Coronary artery (tissue), 2 donors: ENCODE data around the gene MIER3.

ENCODE experiments used
- DNase-seq: peaks from one replicate; pipeline ENCODE4 v3.0.0-alpha.2; 2017; ENCODE audit warnings: low spot score
- H3K27ac ChIP-seq, 2 donors: fragments of 200-600 bp; sonication (generic); one replicate each; pipeline ENCODE4 v1.5.1; 2016 to 2019
- H3K4me3 ChIP-seq: fragments of 200-600 bp; sonication (generic); 2 replicates; pipeline ENCODE4 v1.5.1; 2016; ENCODE audit warnings: mild to moderate bottlenecking, moderate library complexity
- CTCF ChIP-seq: fragments of 200-600 bp; sonication (generic); IDR thresholded peaks from one replicate; pipeline ENCODE4 v1.5.1; 2019; ENCODE audit warnings: antibody characterized with exemption

The MIER3 gene

GRCh38 chr5:56977822-56978221 lies 25.9 kb upstream of the MIER3 start:
- DNase-seq: no peak
- Histone ChIP-seq H3K27ac (no peak overlapping the region), H3K4me3 (no peak overlapping the region)
- no peak for TF ChIP-seq CTCF

GRCh38 chr5:56977021-56977420 lies 25.1 kb upstream of the MIER3 start:
- Histone ChIP-seq H3K27ac (no peak overlapping the region), H3K4me3 (no peak overlapping the region)
- no peak for TF ChIP-seq CTCF
- DNase-seq: no peak

- no peak for TF ChIP-seq CTCF
- no peak for DNase-seq
- Histone ChIP-seq H3K27ac (no peak overlapping the region), H3K4me3 (no peak overlapping the region)
Observed at GRCh38 chr5:56974241-56974640, 22.3 kb upstream of the MIER3 start.

- no peak overlapping the region for H3K4me3 ChIP-seq
- no peak for TF ChIP-seq CTCF
- H3K27ac ChIP-seq: no peak overlapping the region
Observed at GRCh38 chr5:56973473-56973872, 21.6 kb upstream of the MIER3 start.

GRCh38 chr5:56971275-56971674 lies 19.4 kb upstream of the MIER3 start:
- Histone ChIP-seq H3K27ac (no peak overlapping the region), H3K4me3 (no peak overlapping the region)
- DNase-seq: no peak
- TF ChIP-seq CTCF: no peak

More at GRCh38 chr5:56973473-56973872, 21.6 kb upstream of the MIER3 start:
- DNase-seq: no peak

- TF ChIP-seq CTCF: no peak
- no peak overlapping the region for H3K27ac ChIP-seq
- H3K4me3 ChIP-seq: no peak overlapping the region
- DNase-seq: no peak
Observed at GRCh38 chr5:56964173-56964572, 12.2 kb upstream of the MIER3 start.

GRCh38 chr5:56963246-56963645 lies 11.3 kb upstream of the MIER3 start:
- no peak overlapping the region for H3K4me3 ChIP-seq
- no peak for TF ChIP-seq CTCF
- no peak for DNase-seq
- H3K27ac ChIP-seq: no peak overlapping the region
